GM12891 (cell line): ENCODE results near the gene BICC1.

Experiments used
- PAX5 ChIP-seq: IDR thresholded peaks from 2 replicates; pipeline ENCODE4 v1.6.1; 2011; ENCODE audit warnings: low read length, moderate library complexity, mild to moderate bottlenecking; ENCODE audit not compliant: insufficient read depth, severe bottlenecking
- POLR2A ChIP-seq: IDR thresholded peaks from 2 replicates; pipeline ENCODE4 v1.6.1; 2011; ENCODE audit warnings: low read depth, low read length, control low read depth
- POLR2AphosphoS5 ChIP-seq: IDR thresholded peaks from 2 replicates; pipeline ENCODE4 v1.6.1; 2011; ENCODE audit warnings: low read depth, low read length, control low read depth
- POU2F2 ChIP-seq: IDR thresholded peaks from 2 replicates; pipeline ENCODE4 v1.6.1; 2011; ENCODE audit warnings: low read depth, mild to moderate bottlenecking, control low read depth, low read length, moderate library complexity
- SPI1 ChIP-seq: IDR thresholded peaks from 2 replicates; pipeline ENCODE4 v1.6.1; 2011; ENCODE audit warnings: low read depth, low read length, control low read depth
- TAF1 ChIP-seq: IDR thresholded peaks from 2 replicates; pipeline ENCODE4 v1.6.1; 2011; ENCODE audit warnings: low read depth, low read length, control low read depth

DNA sequence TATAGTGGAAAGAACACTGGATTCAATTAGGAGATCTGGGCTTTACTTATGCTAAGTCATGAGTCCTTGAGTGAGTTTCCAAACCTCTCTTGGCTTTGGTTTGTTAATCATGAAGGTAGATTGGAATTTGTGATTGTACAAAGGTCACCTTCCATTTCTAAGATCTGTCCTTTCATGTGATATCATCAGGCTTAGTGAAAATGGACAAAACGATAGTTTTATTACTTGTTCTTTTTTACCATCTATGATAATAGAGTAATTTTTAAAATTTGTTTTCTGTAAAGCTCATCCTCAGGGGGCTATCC, 309.0 kb downstream of the BICC1 start:
- TF ChIP-seq POLR2AphosphoS5 (no peak), POU2F2 (no peak), POLR2A (no peak), TAF1 (no peak), PAX5 (no peak), SPI1 (no peak)
